ENCODE data around the gene PPP1R18. TPM values are rescaled to one million over a fixed set of nuclear protein-coding genes. Genes with fewer than 3 reads are reported as not detected.
A peak's percentile ranks its signal among the peaks of the same experiment; 100 is the strongest.

Gene PPP1R18
- total and polyA plus RNA-seq, 9 of the 15 experiments (the other 6 are each of a cell fraction or from before 2014, with no cell fraction given): 12.0 to 99.2 (median 42.6) TPM

GRCh38 chr6:30686908-30687658, 638 bp upstream of the PPP1R18 start (continued):
- TF ChIP-seq ZNF280A (IDR thresholded peaks at IDR 0.05; ENCODE audit: low read depth, partially characterized antibody): no peak
- TF ChIP-seq ESRRA (IDR thresholded peaks at IDR 0.05; ENCODE audit: borderline replicate concordance, low read depth): 0 out of 2 replicates have a peak, but pooled peaks have one; percentile 22
- TF ChIP-seq SRSF7 (optimal IDR thresholded peaks at IDR 0.05; ENCODE audit: low read depth, low read length): no peak
- TF ChIP-seq TCF7L2 (IDR thresholded peaks at IDR 0.05; ENCODE audit: low read depth, low read length): no peak
- TF ChIP-seq CCNT2 (IDR thresholded peaks at IDR 0.05; ENCODE audit: borderline replicate concordance, extremely low read depth, insufficient read length, low read depth, low read length): peak; percentile 84
- no peak for TF ChIP-seq TSC22D4 (tag; IDR thresholded peaks at IDR 0.05)
- TF ChIP-seq ZEB2 (IDR thresholded peaks at IDR 0.05): peak; percentile 88
- peak; percentile 62; the same call in 1 of the 2 replicates for TF ChIP-seq ERF (CRISPR knock-in tag; IDR thresholded peaks at IDR 0.05)
- TF ChIP-seq ARID1B (IDR thresholded peaks at IDR 0.05): peak; percentile 79
- peak; percentile 63 for TF ChIP-seq ZNF511 (CRISPR knock-in tag; IDR thresholded peaks at IDR 0.05)
- no peak for TF ChIP-seq ZNF780A (CRISPR knock-in tag; IDR thresholded peaks at IDR 0.05)
- no peak for TF ChIP-seq ZNF3 (CRISPR knock-in tag; IDR thresholded peaks at IDR 0.05)
- TF ChIP-seq ZNF407 (IDR thresholded peaks at IDR 0.05; ENCODE audit: low read depth): no peak
- no peak for TF ChIP-seq SMAD3 (CRISPR knock-in tag; conservative IDR thresholded peaks at IDR 0.05)
- no peak for TF ChIP-seq ZNF668 (CRISPR knock-in tag; IDR thresholded peaks at IDR 0.05)
- TF ChIP-seq CTCF (IDR thresholded peaks at IDR 0.05 in 2 of 3, conservative IDR thresholded peaks at IDR 0.05 in 1 of 3; ENCODE audit: insufficient read depth in 2 of 3, low read depth in 1 of 3, low read length in 3 of 3): no peak
